HG03196 (cell line): ENCODE data around the gene MEI1.
"Not testable (repeated sequence)": the region's sequence is repeated elsewhere in the genome, so short reads cannot be mapped to it uniquely, and the experiment has no call there.

Source experiments
- ATAC-seq: cut with Tn5 transposase; IDR thresholded peaks from one replicate; pipeline ENCODE4 v1.9.1; 2021; ENCODE audit not compliant: unreplicated experiment

The MEI1 gene

DNA sequence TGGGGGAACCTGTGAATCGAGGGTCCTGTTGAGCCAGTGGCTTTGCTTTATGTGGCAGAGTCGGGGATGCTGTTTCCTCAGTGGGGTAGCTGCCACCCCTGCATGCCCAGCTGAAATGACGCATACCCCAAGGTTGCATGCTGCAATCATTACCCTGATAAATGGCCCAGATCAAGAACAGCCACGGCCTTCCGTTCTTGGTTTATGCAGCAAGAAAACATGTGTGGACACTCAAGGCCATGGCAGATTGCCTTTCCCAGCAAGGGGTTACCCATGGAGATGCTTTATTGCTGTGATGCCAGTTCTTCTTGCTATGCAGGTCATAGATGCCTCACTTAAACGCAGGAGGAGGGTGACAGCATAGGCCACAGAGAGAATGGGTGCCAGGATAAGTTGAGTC lies 119.3 kb downstream of the MEI1 start:
- ATAC-seq: no peak

DNA sequence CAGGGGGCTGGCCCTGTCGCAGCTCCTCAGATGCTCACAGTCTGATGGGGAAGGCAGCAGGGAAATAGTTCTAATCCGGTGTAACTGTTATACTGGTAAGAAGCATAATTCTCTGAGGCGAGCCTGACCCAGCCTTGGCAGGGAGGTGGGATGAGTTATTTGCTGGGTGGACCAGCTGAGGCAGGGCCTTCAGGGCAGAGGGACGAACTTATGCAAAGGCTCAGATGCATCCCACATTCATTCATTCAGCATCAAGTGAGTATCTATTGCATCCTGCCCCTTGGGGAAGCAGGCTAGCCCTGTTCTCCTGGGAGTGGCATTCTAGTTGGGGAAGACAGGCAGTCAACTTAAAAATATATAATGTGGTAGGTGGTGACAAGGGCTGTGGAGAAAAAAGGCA lies 120.0 kb downstream of the MEI1 start:
- ATAC-seq: no peak

DNA sequence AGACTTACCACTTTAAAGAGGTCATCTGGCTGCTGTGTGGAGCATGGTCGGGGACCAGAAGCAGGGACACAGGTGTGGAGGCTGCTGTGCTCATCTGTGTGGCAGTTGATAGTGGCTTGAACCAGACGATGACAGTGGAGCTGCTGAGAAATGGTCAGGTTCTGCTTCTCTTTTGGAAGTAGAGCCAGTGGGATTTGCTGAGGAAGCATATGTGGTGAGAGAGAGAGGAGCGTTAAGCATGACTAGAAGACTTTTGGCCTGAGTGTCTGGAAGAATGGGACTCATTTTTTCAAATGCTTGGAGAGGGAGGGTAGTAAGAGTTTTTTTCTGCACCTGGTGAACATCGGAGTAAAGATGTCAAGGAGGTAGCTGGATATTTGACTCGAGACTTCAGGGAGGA lies 121.1 kb downstream of the MEI1 start:
- no peak for ATAC-seq

DNA sequence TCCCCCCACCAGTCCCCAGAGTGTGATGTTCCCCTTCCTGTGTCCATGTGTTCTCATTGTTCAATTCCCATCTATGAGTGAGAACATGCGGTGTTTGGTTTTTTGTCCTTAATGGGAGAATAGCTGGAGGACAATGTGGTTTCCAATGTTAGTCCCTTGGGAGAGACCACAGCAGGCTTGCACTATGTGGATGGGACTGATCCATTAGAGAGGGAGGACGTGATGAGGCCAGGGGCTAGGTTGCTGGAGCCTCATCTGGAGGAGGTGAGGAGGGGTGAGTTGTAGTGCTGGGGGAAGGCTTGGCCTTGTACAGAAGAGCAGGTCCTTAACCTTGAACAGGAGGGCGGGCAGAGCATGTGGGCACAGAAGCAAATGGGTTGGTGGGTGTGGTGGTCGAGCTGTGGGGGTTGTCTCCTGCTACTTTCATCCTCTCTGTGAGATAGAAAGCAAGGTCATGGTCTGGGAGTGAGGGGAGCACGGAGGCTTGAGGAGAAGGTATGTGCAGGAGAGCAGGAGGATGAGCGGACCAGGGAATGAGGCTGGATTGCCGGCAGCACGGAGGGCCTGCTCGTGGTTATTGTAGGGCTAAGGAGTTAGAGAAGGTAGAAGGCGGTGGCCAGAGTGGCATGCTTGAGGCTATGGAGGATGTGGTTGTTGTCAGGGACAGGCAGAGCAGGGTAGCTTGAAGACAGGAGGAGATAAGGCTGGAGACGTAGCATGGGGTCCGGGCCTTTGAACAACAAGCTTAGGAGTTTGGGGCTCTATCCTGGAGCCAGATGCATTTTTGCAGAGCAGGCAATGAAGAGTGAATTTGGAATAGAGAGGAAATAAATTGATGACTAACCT lies 122.4 kb downstream of the MEI1 start:
- no peak for ATAC-seq

DNA sequence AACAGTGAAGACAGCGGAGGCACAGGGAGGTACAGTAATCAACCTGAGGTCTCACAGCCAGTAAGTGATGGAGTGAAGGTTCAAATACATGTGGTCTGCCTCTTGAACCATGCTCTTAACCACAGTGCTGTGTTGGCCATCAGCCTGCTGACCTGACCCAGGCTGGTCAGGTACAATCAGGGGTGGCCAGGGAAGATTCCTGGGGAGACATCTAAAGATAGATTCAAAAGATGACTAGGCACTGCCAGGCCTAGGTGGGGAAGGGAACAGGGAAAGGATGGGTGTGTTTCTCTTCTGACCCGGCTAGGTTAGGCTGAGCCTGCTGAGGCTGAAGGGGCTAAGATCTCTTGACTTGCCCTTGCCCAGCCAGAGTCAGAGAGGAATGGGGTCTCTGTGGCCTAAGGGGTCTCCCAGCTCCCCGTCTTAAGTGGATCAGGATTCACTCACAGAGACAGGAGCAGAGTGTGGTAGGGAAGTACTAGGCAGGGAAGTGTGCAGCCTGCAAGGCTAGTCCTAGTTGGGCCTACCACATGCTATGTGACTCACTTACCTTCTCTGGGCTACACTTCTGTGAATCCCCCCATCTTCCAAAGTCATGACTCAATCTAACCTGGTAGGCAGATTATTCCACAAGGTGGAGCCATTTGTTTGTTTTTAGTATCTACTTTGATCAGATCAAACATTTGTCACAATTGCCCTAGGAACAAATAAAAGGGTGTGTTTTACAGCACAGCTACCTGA lies 123.2 kb downstream of the MEI1 start:
- ATAC-seq: no peak

DNA sequence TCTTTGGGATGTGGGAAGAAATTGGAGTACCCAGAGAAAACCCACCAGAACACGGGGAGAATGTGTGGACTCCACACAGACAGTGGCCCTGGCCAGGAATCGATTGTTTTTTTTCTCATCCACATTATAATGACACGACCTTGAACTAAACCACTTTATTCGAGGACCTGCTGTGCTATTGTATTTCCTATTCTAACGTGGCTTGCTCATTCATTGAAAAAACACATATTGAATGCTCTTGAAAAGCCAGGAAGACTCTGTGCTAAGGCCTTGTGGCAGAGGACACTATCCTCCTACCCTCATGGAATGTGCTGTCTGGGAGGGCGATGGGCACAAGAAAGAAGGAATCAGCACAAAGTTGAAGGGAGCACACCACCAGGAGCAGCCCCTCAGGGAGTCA lies 124.5 kb downstream of the MEI1 start:
- ATAC-seq: no peak

DNA sequence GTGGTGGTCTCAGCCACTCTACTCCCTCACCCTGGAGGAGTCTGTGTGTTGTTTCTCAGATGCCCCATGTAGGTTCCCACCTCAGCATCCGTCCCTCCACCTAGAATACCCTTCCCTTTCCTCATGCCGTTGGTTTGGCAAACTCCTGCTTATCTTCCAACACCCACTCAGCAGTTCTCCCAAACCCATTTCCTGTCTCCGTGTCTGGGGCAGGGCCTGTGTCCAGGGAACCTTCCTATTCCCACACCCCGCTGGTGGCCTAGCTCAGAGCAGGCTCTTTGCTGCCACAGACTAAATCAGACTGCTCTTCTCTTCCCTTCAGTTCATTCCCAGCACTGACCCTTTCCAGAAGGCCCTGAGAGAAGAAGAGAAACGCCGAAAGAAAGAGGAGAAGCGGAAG lies 126.1 kb downstream of the MEI1 start:
- no peak for ATAC-seq

DNA sequence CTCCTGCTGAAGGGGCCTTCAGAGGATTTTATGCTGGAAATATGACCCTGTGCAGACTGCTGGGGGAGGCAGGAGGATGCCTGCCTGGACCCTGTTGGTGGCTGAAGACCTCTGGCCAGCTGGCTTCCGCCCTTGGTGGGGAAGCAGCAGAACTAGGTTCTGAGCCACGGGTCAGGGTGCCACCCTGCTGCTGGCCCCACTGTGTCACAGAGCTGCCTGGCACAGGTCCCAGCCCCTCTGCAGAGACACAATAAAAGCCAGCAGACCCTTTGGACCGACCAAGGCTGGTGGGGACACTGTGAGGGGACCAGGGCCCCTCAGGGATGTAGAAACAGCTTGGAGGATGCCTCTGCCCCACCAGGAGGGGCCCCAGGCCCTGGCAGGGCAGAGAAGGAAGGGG lies 126.7 kb downstream of the MEI1 start:
- no peak for ATAC-seq

DNA sequence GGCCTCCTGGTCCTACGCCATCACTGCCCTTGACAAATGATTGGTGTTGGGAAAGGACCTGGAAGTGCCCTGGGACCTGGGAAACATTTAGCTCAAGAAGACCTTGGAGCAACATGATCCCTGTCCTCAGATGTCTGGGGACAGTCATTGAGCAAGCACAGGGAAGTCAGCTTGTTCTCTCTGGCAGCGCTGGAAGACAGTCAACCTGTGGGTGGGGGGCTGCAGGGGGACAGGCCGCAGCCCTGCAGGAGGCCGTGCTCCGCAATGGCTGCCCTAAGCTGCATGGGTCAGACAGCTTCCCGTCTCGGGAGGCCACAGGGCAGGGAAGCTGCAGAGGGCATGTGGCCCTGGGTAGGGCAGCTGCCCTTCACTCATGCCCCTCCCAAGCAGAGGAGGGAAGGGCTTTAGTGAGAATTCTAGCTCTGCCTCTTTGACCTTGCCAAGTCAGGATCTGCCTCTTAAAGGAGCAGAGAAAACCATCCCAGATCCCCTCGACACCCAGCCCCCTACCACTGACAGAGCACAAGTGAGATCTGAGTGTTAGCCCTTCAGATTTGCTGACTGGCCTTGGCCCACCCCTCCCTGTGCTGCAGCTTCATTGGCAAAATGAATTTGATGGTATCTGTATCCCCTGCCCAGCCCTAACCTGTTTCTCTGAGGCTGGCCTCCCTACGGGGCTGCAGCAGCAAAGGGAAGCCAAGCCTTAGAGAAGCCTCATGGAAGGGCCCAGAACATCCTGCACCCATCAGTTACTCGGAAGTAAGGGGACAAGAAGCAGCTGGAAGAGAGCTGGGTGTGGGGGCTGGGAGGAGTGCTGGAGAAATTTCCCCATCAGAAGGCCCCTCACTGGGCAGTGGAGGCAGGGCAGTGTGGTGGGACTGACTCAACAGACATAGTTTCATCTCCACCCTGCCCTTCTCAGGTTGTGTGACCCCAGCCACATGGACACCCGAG lies 127.4 kb downstream of the MEI1 start:
- ATAC-seq: no peak

DNA sequence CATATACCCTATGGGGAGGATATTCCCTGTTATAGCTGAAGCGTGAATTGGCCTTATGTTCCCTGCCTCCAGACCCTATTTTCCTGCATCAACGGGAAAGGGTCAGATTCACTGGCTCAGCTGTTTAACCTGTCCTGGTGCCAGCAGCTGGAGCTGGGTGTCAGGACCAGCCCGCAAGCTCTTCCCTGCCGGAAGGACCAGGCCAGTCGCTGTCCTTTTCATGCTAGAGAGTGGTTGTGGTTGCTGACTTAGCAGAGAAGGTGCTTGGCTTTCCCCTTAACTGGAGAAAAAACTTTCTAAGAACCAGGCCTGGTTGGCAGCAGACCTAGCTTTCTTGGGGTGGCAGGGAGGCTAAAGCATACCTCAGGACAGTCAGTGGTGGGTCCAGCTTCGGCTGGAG lies 128.4 kb downstream of the MEI1 start:
- no peak for ATAC-seq

DNA sequence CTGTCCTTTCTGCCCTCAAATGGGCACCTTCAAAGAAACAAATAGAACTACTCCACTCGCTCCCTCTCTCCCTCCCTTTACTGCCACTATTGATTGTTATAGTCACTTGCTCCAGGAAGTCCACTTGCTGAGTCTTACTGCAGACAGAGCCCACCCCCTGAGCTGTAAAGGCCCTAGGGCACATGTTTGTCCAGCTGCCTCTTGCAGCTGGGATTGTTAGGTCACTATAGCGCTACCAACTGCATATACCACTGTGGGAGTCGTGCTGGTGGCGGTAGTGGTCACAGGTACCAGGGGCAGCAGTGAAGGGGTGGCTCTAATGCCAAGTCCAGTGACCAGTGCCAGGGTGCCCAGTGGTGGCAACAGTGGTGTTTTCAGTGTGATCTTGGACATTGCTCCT lies 129.2 kb downstream of the MEI1 start:
- ATAC-seq: no peak

DNA sequence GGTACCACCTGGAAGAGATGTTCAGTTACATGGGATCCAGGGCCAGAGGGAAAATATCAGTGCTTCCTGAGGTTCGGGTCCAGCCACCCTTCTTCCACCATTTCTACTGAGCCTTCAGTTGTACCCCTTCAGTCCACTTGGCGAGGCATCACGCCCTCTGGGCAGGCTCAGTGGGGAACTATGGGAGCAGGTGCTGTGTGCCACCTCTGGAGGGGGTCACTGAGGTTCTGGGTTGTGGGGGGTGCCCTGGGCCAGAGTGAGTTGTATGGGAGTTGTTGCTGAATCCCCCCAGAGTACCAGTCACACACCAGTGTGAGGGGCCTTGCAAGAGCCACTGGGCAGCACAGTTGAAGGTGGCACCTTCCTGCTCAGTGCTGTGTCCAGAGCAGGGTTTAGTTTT lies 130.9 kb downstream of the MEI1 start:
- no peak for ATAC-seq

DNA sequence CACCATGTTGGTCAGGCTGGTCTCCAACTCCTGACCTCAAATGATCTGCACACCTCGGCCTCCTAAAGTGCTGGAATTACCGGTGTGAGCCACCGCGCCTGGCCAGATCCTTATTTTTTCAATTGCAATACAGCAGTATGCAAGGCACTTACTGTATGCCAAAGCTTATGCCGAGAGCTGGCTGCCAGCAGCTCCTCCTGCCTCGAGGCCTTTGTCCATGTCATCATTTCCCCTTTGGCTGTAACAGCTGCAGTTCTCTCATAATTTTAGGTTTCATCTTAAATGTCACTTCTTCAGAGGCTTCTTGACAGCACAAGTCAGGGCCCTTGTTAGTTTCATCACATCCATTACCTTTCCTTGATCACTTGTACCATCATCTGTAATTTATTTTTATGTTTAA lies 132.1 kb downstream of the MEI1 start:
- ATAC-seq: no peak

DNA sequence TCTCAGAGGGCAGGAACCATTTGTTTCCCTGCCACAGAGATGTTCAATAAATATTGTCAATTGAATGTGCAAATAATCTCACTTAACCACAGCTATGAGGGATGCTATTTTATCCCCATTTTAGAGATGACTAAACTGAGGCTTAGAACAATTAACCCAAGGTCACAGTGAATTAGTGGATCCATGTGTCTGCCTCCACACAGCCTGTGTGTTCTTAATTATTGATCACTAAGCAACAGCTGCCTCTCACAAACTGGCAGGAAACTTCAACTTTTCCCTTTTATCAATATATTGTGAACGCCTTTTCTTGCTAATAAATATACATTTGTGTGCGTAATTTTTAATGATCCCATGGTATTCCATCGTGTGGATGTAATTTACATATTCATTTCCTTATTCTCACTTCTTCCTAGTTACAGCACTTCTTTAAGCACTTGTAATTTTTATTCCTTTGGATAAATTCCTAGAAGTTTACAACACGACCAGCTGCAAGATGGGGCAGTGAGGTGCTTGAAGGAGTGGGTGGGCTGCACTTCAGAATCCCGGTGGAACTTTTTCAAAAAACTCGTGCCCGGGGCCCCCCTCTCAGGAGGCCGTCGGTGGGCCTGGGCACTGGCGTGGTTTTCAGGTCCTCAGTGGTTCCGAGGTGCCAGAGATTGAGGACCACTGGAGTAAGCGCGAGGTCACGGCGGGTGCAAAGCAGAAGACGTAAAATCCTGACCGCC lies 132.7 kb downstream of the MEI1 start:
- ATAC-seq: no peak

DNA sequence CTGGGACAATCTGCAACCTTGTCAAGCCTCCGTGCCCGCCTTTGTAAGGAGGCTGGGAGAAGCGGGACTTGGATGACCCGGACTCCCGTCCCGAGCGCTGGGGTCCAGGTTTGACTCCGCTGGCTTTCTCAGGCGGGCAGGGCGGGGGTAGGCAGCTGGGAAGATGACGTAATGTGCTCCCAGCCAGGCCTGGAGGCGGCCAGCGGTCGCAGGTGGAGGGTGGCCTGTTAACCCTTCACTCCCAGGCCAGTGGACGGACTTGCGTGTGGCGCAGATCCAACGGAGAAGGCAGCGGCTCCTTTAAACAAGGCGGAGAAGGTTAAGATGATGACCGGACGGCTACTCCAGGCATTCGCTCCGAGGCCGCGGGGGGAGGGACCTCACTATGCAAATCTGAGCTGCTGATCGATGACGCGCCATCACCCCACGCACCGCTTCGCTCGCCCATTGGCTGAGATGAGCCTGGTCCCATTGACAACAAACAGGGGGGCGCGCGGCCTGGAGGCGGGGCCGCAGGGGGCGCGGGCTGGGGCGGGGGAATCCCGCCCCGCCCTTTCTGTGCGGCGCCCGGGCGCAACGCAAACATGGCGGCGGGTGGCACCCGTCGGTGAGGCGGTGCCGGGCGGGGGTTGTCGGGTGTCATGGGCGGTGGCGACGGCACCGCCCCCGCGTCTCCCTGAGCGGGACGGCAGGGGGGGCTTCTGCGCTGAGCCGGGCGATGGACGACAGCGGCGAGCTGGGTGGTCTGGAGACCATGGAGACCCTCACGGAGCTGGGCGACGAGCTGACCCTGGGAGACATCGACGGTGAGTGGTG lies 133.5 kb downstream of the MEI1 start, which contains the start of gene SREBF2:
Gene SREBF2, plus strand, starts transcription at position 553 of the 816 bp plus-strand sequence. Its CDS starts 166 bp downstream, at position 719.
- peak; percentile 73 for ATAC-seq

DNA sequence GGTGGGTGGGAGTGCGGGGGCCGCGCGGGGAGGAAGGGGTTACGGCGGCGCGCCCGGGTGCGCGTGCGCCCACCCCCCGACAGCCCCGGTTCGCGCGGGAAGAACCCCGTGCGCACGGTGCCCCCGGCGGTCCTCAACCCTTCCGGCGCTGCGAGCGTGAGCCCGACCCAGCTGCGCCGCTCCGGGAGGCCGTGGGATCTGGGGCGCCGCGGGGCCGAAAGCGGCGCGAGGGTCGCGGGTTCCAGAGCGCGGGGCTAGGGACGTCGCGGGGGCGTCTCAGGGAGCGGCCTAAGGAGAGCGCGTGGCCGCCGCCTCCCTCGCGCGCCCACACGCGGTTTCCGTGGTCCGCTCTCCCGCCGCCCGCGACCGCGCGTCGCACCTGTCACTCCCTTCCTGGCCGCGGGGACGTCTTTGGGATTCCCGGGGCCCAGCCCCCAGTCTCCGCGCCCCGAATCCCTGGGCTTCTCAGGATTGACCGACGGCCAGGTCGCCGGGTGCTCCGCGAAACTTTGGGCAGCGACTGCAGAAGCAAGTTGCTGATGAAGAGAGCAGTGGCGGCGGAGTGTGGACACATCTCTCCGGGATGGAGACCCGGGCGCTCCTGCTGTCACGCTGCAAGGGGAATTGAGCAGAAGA lies 134.2 kb downstream of the MEI1 start:
- peak; percentile 15 for ATAC-seq

DNA sequence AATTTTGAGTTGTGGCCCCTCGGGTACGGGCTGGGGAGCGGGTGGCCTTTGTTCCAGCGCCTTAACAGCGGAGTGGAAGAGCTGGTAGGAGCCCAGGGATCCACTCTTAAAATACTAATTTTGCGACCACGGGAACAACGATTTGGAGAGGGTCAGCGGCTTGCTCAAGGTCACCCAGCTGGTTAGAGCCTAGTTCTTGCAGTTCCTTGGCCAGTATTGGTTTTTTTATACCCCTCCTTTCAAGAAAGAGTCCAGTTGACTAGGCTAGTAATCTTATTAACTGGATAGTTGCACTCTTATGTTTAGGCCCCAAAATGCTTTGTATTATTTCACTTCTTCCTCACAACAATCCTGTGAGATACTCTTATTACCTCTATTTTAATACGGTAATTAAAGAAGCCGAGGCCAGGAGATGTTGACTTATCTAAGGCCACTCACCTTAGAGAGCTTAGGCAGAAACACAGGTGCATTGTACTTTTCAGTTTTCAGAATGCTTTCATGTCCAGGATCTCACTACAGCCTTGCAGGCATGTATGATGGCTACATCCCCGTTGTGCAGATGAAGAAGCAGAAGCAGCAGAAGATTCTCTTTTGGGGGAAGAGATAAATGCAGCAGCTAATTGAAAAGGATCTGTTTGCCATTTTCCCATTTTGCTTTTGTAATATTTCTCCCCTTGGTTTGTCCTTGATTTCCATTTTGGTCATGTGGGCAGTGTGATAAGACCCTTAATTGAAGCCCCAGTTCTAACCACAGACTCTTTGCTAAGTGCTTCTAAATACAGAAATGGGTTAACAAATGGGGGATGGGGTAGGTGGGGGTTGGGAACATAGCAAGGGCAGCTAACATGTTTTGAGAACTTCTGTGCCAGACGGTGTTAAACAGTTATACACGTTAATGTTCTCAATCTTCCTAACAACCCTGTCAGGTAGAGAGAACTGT lies 135.0 kb downstream of the MEI1 start:
- no peak for ATAC-seq

DNA sequence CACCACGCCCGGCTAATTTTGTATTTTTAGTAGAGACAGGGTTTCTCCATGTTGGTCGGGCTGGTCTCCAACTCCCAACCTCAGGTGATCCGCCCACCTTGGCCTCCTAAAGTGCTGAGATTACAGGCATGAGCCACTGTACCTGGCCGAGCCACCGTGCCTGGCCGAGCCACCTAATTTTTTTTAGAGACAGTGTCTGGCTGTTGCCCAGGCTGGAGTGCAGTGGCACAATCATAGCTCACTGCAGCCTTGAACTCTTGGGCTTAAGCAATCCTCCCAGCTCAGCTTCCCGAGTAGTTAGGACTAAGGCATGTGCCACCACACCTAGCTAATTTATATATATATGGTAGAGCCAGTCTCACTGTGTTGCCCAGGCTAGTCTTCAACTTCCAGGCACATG lies 136.2 kb downstream of the MEI1 start:
- ATAC-seq: not testable (repeated sequence)
